Heart left ventricle (tissue), 16 donors: Measurements from ENCODE around the gene VEZT. TPM values are rescaled to one million over a fixed set of nuclear protein-coding genes. Genes with fewer than 3 reads are reported as not detected.
A peak's percentile ranks its signal among the peaks of the same experiment; 100 is the strongest.
"Not testable (repeated sequence)": the region's sequence is repeated elsewhere in the genome, so short reads cannot be mapped to it uniquely, and the experiment has no call there.

Experiments
- ATAC-seq, 4 donors: fragments of 200-7000 bp; cut with Tn5 transposase; one replicate each; pipeline ENCODE4 v1.9.1; 2020 to 2022; ENCODE audit warnings: moderate library complexity in 4 of 4, mild to moderate bottlenecking in 3 of 4, moderate number of reproducible peaks in 1 of 4
- DNase-seq, 5 donors: peaks; one replicate each; pipeline ENCODE4 v3.0.0-alpha.2; 2020
- H3K27ac ChIP-seq, 12 donors: fragments of 200-600 bp; sonication (generic) in 4 of 12; one replicate each; pipeline versions ENCODE4 v1.5.0 to v1.8.0; 2016 to 2022; ENCODE audit warnings: mild to moderate bottlenecking in 2 of 12
- H3K27me3 ChIP-seq, 9 donors: fragments of 200-600 bp; sonication (generic) in 2 of 9; one replicate each; pipeline versions ENCODE4 v1.5.1 to v1.8.0; 2016 to 2022; ENCODE audit warnings: mild to moderate bottlenecking in 3 of 9
- H3K36me3 ChIP-seq, 9 donors: fragments of 200-600 bp; sonication (generic) in 2 of 9; one replicate each; pipeline versions ENCODE4 v1.5.0 to v1.8.0; 2018 to 2022; ENCODE audit warnings: mild to moderate bottlenecking in 2 of 9
- H3K4me1 ChIP-seq, 12 donors: fragments of 200-600 bp; sonication (generic) in 4 of 12; one replicate each; pipeline versions ENCODE4 v1.5.0 to v1.8.0; 2016 to 2022; ENCODE audit warnings: mild to moderate bottlenecking in 3 of 12
- H3K4me3 ChIP-seq, 12 donors: fragments of 200-600 bp; sonication (generic) in 4 of 12; one replicate each; pipeline versions ENCODE4 v1.5.0 to v1.8.0; 2017 to 2022; ENCODE audit warnings: mild to moderate bottlenecking in 9 of 12, moderate library complexity in 4 of 12
- H3K9me3 ChIP-seq, 12 donors: fragments of 200-600 bp; sonication (generic) in 4 of 12; one replicate each; pipeline versions ENCODE4 v1.5.0 to v1.8.0; 2016 to 2022; ENCODE audit warnings: mild to moderate bottlenecking in 1 of 12
- CTCF ChIP-seq, 12 donors: fragments of 200-600 bp; sonication (generic) in 4 of 12; IDR thresholded peaks; one replicate each; pipeline versions ENCODE4 v1.5.0 to v1.8.0; 2018 to 2022; ENCODE audit warnings: antibody characterized with exemption in 12 of 12, mild to moderate bottlenecking in 5 of 12
- POLR2A ChIP-seq, 2 donors: fragments of 450-650 bp; IDR thresholded peaks; one replicate each; pipeline ENCODE4 v1.6.1; 2017; ENCODE audit warnings: antibody characterized with exemption in 2 of 2, mild to moderate bottlenecking in 2 of 2, moderate library complexity in 2 of 2
- WGBS, 4 donors: extraction: QIAGEN DNeasy Blood & Tissue Kit in 2 of 4; methylation state at CpG; one replicate each; pipeline versions ENCODE4 v1.1.5 to v1.1.7; 2013 to 2018; 5-methylcytosine and 5-hydroxymethylcytosine counted together
- intact Hi-C, 10 donors: fragments of 100-400 bp; cut with DNase I; formaldehyde crosslinking; loops; one replicate each; pipeline versions ENCODE4 v1.11.1 to v1.14.2; 2022
- polyA plus RNA-seq, 2 donors: library from polyadenylated mRNA; stranded (reverse); fragments of 200-250 nt; gene quantifications; one replicate each; pipeline ENCODE4 v1.2.3, GENCODE V29; 2013
- total RNA-seq, 9 donors: library from RNA; depleted of rRNA in 2 of 9; stranded (reverse); fragments of >200 nt in 2 of 9; fragmentation: NEBNext Ultra II Directional in 3 of 9; extraction: Animal tissue kit (Norgen Biotek cat#: 25700) in 3 of 9; gene quantifications; one replicate each; pipeline versions ENCODE4 v1.1.0 to v1.2.4, GENCODE V29; 2016 to 2023
- donor health status: ischemic (EF 13 %, LVEDD 7.1; RV severe dilation, severe dysfunction).
- donor health status: healthy with polysubstance abuse.
- donor health status: DM: no; HTN: yes; CAD: no.
- donor health status: DM: no; HTN: no; CAD: no.
- donor health status: ischemic (EF 25% LVEDD 6.9; RV normal size, moderate dysfunction).
- donor health status: ischemic (EF 25% LVEDD 5.7; RV mildly dilated, moderate dysfunction).
- donor health status: healthy.
- donor health status: DM: yes; HTN: yes; CAD: no.
- donor health status: ischemic (EF 35%, LVEDD 5.7; RV mildly dilated, moderate dysfunction).
- donor health status: nonischemic (EF 11% LVEDD 7.7; RV severe dilation, severe dysfunction).
- donor health status: DM: yes; HTN: yes; CAD: no.
- donor health status: PGD.
- donor health status: ischemic (EF 29% LVEDD 5.4; RV normal size, mild dysfunction).
- donor health status: nonischemic (EF 23%, LVEDD 6.1; RV moderate dilation, normal function).

VEZT gene
- total and polyA plus RNA-seq, 11 donors = 14.6 to 89.9 (median 65.2) TPM

- H3K9me3 ChIP-seq = no peaks in the 10 kb centered on the region
- ATAC-seq (no peak), DNase-seq (no peak)
- peaks cover 0 to 4% (median 0%) of the 10 kb centered on the region in 9 donors for H3K36me3 ChIP-seq
- no peak overlapping the region for H3K4me3 ChIP-seq
- intact Hi-C loops = no loop called here
- peaks cover 0 to 55% (median 24%) of the 10 kb centered on the region in 12 donors for H3K4me1 ChIP-seq
- no peaks in the 10 kb centered on the region for H3K27me3 ChIP-seq
- WGBS, 4 donors = 63 to 73% (median 66%) methylated on average over 2 of the region's 2 CpGs
- peak overlapping the region in 1 of 12 donors; percentile 5 for H3K27ac ChIP-seq
- no peak for TF ChIP-seq CTCF (IDR thresholded peaks at IDR 0.05)
- no peak for TF ChIP-seq POLR2A (IDR thresholded peaks at IDR 0.05)
These were observed 13.6 kb downstream of the VEZT start for GRCh38 chr12:95231190-95231589.

DNA sequence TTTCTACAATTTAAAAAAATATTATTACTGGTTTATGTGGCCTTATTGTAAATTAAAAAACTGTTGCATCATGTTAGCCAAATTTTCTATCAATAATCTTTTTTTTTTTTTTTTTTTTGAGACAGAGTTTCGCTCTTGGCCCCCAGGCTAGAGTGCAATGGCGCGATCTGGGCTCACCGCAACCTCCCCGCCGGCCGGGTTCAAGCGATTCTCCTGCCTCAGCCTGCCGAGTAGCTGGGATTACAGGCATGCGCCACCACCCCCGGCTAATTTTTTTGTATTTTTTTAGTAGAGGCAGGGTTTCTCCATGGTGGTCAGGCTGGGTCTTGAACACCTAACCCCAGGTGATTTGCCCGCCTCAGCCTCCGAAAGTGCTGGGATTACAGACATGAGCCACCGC lies 16.6 kb downstream of the VEZT start:
- ATAC-seq, H3K4me3 ChIP-seq, DNase-seq, H3K36me3 ChIP-seq, H3K27me3 ChIP-seq, H3K9me3 ChIP-seq, intact Hi-C loops, H3K27ac ChIP-seq: not testable (repeated sequence)
- H3K4me1 ChIP-seq = peaks cover 0 to 63% (median 24%) of the 10 kb centered on the region in 12 donors
- WGBS, 4 donors = 97 to 98% (median 98%) methylated on average over 14 of the region's 14 CpGs

DNA sequence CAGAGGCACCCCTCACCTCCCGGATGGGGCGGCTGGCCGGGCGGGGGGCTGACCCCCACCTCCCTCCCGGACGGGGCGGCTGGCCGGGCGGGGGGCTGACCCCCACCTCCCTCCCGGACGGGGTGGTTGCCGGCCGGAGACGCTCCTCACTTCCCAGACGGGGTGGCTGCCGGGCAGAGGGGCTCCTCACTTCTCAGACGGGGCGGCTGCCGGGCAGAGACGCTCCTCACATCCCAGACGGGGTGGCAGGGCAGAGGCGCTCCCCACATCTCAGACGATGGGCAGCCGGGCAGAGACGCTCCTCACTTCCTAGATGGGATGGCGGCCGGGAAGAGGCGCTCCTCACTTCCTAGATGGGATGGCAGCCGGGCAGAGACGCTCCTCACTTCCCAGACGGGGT lies 18.0 kb downstream of the VEZT start:
- H3K9me3 ChIP-seq, H3K4me3 ChIP-seq, ATAC-seq, DNase-seq, H3K27me3 ChIP-seq, intact Hi-C loops, H3K27ac ChIP-seq, H3K36me3 ChIP-seq: not testable (repeated sequence)
- 89 to 98% (median 95%) methylated on average over 9 to 31 of the region's 31 CpGs for WGBS, 4 donors
- peaks cover 0 to 55% (median 23%) of the 10 kb centered on the region in 12 donors for H3K4me1 ChIP-seq

DNA sequence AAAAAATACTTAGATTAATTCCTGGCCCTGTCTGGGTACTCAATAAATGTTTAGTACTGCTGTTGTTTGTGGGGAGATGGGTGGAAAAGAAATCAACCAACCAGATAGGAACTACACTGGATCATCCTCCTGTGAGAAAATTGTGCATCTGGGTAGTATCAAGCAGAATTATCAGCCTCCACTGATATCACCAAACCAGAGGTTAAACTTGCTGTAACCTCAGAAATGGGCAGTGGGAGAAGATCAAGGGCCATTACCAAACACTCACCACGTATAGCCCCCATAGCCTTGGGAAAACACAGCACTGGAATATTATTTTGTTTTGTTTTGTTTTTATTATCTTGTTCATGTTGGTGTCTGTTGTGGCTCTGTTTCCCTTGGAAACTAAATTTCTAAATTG lies 19.7 kb downstream of the VEZT start:
- no peak for ATAC-seq
- peaks cover 0 to 41% (median 17%) of the 10 kb centered on the region in 12 donors for H3K4me1 ChIP-seq
- TF ChIP-seq CTCF (IDR thresholded peaks at IDR 0.05) (no peak), POLR2A (IDR thresholded peaks at IDR 0.05) (no peak)
- H3K27ac ChIP-seq = peak overlapping the region in 1 of 12 donors; percentile 49
- intact Hi-C loops = no loop called here
- DNase-seq = no peak
- 51 to 68% (median 59%) methylated on average over 1 of the region's 1 CpG for WGBS, 4 donors
- peaks cover 0 to 7% (median 3%) of the 10 kb centered on the region in 9 donors for H3K36me3 ChIP-seq
- no peaks in the 10 kb centered on the region for H3K27me3 ChIP-seq
- no peak overlapping the region for H3K4me3 ChIP-seq
- H3K9me3 ChIP-seq = no peaks in the 10 kb centered on the region

DNA sequence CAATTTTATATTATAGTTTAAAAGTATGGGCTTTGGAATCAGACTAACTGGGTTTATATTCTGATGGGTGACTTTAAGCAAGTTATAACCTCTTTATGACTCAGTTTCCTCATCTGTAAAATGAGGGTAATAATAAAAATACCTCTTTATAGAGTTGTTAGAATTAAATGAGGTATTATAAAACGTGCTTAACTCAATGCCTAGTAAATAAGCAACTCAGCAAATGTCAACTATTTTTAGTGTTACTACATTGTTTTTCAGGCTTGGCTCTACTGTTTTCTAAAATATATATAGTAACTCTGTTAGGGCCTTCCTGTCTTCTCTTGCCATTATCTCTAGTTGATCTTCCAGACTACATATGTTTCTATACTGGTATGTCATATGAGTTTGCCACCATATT lies 20.5 kb downstream of the VEZT start:
- H3K4me3 ChIP-seq = no peak overlapping the region
- H3K36me3 ChIP-seq = peaks cover 0 to 15% (median 6%) of the 10 kb centered on the region in 9 donors
- no peak for TF ChIP-seq POLR2A (IDR thresholded peaks at IDR 0.05)
- intact Hi-C loops = no loop called here
- WGBS, 4 donors = 45 to 71% (median 58%) methylated on average over 1 of the region's 1 CpG
- no peaks in the 10 kb centered on the region for H3K9me3 ChIP-seq
- peaks cover 0 to 33% (median 14%) of the 10 kb centered on the region in 12 donors for H3K4me1 ChIP-seq
- DNase-seq = no peak
- H3K27me3 ChIP-seq = no peaks in the 10 kb centered on the region
- no peak for ATAC-seq
- H3K27ac ChIP-seq = no peak overlapping the region

DNA sequence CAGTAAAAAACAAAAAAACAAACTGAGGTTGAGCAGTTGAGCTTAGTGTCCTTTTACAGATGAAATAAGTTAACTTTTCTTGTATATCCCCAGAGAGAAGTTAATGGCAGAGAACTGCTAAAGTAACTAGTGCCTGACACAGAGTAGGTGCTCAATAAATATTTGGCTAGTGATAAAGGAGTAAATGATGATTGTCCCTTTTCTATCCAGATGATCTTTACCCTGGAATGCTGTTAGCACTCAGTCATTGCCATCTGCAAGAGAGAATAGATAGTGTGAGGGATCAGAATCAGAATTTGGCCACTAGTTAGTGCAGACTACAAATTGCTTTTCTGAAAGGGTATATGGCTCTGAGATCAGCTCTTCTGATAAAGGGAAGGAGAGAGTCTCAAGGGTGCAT lies 21.6 kb downstream of the VEZT start:
- Histone ChIP-seq H3K9me3 (no peaks in the 10 kb centered on the region), H3K27ac (no peak overlapping the region), H3K4me1 (peaks cover 0 to 33% (median 14%) of the 10 kb centered on the region in 12 donors), H3K27me3 (no peaks in the 10 kb centered on the region), H3K4me3 (no peak overlapping the region), H3K36me3 (peaks cover 0 to 25% (median 6%) of the 10 kb centered on the region in 9 donors)
- no peak for TF ChIP-seq CTCF (IDR thresholded peaks at IDR 0.05)
- TF ChIP-seq POLR2A (IDR thresholded peaks at IDR 0.05) = no peak
- intact Hi-C loops = no loop called here
- ATAC-seq (no peak), DNase-seq (no peak)

DNA sequence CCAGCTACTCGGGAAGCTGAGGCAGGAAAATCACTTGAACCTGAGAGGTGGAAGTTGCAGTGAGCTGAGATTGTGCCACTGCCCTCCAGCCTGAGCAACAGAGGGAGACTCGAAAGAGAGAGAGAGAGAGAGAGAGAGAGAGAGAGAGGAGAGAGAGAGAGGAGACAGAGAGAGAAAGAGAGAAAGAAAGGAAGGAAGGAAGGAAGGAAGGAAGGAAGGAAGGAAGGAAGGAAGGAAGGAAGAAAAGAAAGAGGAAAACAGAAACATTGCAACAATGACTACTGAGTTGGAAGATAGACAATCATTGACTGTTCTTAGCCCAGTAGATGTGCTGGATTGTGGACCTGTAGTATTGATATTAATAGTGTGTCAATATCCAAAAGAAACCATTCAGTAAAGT lies 22.2 kb downstream of the VEZT start:
- H3K27me3 ChIP-seq, DNase-seq, ATAC-seq, intact Hi-C loops, H3K4me3 ChIP-seq, H3K9me3 ChIP-seq, H3K27ac ChIP-seq: not testable (repeated sequence)
- peaks cover 0 to 33% (median 14%) of the 10 kb centered on the region in 12 donors for H3K4me1 ChIP-seq
- WGBS, 4 donors = 69 to 89% (median 83%) methylated on average over 2 of the region's 2 CpGs
- peaks cover 0 to 22% (median 6%) of the 10 kb centered on the region in 9 donors for H3K36me3 ChIP-seq
